NCI-H226 (cell line): Measurements from ENCODE around the gene PKD1.
A peak's percentile ranks its signal among the peaks of the same experiment; 100 is the strongest.

Experiments
- DNase-seq: peaks from one replicate; pipeline ENCODE4 v3.0.0-alpha.2; 2015

The PKD1 gene

DNA sequence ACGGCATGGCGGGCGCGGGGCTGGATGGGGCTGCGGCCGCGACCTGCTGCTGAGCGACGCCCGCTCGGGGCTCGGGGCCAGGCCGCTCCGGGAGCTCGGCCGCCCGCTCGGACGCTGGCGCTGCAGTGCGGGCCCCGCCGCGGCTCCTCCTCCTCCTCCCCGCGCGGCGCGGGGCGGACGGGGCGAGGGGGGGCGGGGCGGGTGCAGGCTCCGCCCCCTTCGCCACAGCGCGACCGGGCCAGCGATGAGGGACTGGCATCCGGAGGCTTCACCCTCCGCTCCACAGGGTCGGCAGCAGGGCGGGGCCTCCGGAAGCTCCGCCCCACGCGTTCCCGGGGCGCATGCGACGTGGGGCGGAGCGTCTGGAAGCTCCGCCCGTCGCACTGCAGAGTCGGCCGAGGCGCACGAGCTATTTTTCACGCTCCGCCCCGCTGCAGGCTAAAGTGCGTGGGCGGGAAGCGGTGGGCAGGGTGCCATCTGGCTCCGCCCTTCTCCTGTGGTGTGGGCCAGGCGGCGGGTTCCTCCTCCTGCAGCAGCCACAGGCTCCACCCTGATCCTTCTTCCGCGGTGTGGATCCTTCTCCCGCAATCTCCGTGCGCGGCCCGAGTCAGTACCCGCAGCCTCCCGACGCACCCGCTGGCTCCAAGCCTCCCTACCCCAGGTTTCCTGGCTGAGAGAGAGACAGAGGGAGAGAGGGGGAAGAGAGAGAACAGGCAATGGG, at the start of gene PKD1:
Gene PKD1, minus strand, starts transcription at position 129 of the 721 bp plus-strand sequence. CDS start 209 bp downstream, outside the sequence.
- DNase-seq: peak; percentile 66

DNA sequence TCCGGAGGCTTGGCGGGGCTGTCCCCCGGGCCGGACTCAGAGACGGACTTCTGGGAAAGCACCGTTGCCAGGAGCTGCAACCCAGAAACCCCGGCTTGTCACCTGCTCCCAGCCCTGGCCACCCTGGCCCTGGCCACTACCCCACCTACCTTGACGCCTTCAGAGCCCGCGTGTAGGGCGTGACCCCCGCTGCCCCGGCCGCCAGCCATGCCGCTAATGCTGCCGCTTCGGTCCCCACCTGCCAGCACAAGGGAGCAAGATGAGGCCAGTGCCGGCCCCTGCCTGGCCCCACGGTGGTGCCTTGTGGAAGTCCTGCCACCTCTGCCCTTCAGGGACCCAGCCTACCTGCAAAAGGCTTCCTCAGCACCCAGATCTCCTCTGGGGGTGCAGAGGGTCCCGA, 49.3 kb upstream of the PKD1 start:
- no peak for DNase-seq

- DNase-seq: no peak
Measured at GRCh38 chr16:2184346-2184745, 48.6 kb upstream of the PKD1 start.

DNA sequence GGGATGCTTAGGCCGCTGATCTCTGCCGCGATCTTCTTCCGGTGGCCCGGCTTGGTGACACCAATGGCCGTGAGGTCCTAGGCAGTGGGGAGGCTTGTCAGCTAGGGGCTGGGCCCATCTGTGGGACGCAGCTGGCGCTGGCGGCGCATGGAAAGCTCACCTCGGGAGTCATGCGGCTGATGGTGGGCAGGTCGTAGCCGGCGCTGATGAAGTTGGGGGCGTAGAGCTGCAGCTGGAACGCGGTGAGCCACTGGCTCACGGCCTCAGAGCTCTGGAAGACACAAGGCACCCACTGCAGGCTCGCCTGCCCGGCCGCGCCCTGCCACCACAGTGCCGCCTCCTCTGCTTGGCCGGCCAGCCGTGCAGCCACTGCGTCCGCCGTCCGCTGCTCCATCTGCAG, 48.0 kb upstream of the PKD1 start:
- no peak for DNase-seq

GRCh38 chr16:2181952-2182351, 46.3 kb upstream of the PKD1 start:
- no peak for DNase-seq

DNA sequence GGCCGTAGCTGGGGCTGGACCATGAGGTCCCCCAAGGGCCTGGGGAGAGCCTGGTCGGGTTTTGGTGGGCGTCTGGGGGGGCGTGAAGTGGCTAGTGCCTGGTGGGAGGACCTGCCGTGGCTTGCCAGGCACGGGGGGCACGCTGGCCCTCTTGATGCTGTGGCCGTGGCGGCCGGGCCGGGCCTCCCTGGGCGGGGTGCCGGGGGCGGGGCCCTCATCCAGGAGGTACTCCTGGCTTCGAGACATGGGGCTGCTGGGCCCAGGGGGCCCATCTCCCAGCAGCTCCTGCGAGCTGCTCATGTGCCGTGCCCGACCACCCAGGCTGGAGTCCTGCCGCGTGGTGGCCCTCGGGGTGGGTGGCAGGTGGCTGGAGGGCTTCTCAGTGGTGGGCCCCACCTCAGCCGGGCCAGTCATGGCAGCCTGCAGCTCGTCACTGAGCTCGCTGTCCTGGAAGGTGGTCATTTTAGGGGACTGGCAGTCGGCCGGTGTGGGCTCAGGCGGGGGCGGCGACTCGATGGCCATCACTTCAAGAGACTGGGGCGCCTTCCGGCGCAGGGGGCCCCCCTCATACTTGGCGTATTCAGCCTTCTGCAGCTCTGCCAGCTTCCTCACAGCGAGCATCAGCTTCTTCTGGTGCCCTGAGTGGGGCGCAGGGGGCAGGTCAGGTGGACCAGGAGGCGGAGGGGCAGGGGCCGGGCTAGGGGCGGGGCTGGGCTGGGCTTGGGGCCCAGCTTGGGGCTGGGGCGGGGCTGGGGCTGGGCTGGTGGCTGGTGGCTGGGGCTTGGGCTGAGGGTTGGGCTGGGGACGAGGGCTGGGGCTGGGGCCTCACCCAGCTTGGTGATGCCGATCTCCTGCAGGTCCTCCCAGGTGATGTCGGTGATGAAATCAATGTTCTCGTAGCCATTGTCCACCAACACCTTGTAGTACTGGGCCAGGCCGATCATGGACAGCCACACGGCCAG, 45.5 kb upstream of the PKD1 start:
- no peak for DNase-seq

- DNase-seq: no peak
Measured at GRCh38 chr16:2180461-2180860, 44.8 kb upstream of the PKD1 start.

DNA sequence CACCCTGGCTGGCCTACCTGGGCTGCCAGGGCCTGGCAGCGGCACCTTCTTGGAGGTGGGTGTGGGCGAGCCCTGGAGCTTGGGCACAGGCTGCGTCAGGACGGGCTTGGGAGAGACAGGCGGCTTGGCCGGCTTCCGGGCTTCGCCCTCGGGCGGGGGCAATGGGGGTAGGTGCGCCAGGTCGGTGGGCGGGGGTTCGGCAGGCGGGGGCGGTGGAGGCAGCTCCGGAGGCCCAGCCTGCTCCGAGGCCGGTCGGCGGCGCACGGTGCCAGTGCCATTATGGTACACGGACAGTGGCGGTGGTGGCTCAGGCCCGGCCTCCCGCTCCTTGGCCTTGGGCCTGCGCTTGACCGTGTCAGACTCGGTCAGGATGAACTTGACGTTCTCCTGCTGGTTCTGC, 43.9 kb upstream of the PKD1 start:
- DNase-seq: no peak

- no peak for DNase-seq
Measured at GRCh38 chr16:2179107-2179501, 43.4 kb upstream of the PKD1 start.

GRCh38 chr16:2178321-2179106, 42.8 kb upstream of the PKD1 start:
- no peak for DNase-seq

- no peak for DNase-seq
Measured at GRCh38 chr16:2177561-2177960, 41.9 kb upstream of the PKD1 start.

DNA sequence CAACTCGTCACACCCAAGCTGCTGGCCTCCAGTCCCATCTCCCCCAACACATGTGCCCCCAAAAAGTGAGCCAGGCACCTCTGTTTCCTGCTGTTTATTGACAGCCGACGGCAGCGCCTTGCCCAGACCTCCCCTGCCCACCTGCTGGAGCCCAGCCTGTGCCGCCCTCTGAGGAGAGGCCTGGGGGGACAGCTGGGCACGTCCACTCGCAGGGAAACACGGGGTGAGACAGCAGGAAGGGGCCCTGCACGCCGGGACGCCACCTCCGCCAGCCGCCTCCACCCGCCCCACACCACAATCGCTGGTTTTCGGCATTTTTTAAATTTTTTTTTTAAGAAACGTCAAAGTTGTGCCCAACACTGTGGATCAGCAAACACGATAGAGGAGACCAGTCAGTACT, 41.4 kb upstream of the PKD1 start:
- DNase-seq: no peak

- DNase-seq: no peak
Measured at GRCh38 chr16:2176047-2176446, 40.3 kb upstream of the PKD1 start.

DNA sequence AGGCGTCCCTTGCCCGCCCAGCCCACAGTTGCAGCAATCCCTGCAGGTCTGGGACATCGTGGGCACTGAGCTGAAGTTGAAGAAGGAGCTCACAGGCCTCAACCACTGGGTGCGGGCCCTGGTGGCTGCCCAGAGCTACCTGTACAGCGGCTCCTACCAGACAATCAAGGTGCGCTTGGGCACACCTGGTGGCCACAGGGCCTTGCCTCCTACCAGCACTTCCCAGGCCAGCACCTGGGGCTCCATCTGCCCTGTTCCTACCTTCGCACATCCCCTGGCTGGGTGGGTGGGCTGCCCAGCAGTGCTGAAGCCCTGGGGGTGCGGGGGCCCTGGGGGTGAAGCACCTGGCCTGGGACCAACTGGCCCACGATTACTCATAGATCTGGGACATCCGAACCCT, 39.8 kb upstream of the PKD1 start:
- DNase-seq: no peak

DNA sequence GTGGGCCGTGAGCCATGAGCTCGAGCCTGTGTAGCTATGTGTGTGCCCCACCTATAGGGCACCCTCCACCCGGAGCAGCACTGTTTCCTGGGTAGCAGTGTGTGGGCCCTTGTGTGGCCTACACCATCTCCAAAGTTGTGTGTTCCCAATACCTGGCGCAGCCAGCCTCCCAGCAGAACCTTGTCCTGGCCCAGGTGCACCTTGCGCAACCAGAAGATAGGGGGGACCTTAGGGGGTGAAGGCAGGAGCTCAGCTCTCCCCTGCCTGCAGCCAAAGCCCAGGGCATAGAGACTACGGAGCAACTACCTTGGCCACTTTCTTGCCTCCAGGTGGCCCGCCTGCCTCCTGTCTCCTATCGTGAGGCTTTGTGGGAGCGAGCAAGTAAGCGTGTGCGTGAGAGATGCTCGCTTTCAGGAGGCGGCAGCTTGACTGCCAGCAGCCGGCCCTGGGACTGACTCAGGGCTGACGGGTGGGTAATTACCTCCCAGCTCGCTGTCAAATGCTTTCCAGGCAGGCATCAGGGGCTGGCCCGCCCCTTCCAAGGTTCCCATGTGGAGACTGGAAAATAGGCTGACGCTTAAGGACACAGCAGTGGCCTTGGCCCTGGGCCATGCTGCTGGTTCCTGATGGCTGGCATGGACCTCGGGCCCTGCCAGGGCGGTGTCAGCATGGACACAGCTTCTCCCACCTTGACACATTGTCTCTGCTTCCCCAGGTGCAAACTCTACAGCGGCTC, 38.9 kb upstream of the PKD1 start:
- DNase-seq: no peak

GRCh38 chr16:2173916-2174315, 38.2 kb upstream of the PKD1 start:
- no peak for DNase-seq

- no peak for DNase-seq
Measured at GRCh38 chr16:2173366-2173765, 37.7 kb upstream of the PKD1 start.

DNA sequence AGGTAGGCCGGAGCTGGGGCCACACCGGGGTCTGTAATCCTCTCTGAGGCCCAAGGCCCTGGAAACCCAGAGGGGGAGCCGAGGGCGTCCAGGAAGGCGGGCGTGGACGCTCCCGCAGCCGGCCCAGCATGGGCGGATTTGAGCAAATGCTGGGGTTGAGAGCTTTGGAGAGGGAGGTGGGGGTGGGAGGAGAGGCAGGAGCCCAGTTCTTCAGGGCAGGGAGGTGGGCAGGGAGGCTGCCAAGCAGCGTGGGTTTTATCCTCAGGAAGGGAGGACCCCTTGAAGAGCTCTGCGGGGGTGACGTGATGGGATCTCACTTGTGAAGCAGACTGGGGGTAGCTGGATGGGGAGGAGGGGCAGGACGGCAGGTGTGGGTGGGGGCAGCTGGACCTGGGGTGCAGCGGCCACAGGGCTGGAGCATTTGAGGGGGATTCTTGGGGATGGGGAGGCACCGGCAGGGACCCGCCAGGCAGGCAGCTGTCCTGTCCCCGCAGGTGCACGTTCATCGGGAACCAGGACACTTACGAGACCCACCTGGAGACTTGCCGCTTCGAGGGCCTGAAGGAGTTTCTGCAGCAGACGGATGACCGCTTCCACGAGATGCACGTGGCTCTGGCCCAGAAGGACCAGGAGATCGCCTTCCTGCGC, 37.1 kb upstream of the PKD1 start:
- no peak for DNase-seq

- DNase-seq: no peak
Measured at GRCh38 chr16:2171601-2172178, 36.0 kb upstream of the PKD1 start.

DNA sequence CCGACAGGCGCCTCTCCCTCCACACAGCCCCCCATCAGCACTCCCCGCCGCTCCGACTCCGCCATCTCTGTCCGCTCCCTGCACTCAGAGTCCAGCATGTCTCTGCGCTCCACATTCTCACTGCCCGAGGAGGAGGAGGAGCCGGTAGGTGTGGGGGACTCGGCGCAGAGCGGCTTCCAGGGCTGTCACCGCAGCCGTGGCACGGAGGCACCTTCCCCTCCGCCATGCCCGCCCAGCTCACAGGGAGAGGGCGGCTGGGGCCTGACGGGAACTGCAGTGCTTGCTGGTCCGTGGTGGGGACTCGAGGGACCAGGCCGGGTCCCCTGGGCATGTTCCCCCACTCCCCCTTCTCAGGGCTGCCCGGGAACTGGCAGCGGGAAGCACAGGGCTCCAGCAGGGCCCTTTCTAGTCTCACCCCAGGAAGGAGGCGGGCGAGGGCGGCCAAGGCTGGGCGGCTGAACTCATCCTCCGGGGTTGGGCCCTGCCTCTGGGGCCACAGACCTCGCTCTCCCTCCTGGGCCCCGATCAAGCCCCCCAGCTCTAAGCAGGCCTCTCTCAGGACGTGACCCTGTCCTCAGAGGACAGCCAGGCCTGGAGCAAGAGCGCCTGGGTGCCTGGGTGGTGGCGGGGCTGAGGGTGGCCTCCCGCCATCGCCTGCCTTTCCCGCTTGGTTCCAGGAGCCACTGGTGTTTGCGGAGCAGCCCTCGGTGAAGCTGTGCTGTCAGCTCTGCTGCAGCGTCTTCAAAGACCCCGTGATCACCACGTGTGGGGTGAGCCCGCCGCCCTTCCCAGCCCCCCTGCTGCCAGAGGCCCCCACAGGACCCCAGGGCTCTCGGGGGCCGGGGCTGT, 35.1 kb upstream of the PKD1 start:
- no peak for DNase-seq

- DNase-seq: no peak
Measured at GRCh38 chr16:2170080-2170479, 34.4 kb upstream of the PKD1 start.
